SU-DHL-6 (cell line): ENCODE measurements around the gene SPESP1.
"Not testable (repeated sequence)": the region's sequence is repeated elsewhere in the genome, so short reads cannot be mapped to it uniquely, and the experiment has no call there.

Experiments used
- H2AFZ ChIP-seq: fragments of 200-600 bp; sonication (generic); 2 replicates; pipeline ENCODE4 v1.6.1; 2014; ENCODE audit warnings: low read depth, mild to moderate bottlenecking, moderate library complexity, mixed read lengths, antibody characterized with exemption, low read length; ENCODE audit not compliant: severe bottlenecking
- H3F3A ChIP-seq: fragments of 200-600 bp; shearing (Covaris generic); 2 replicates; pipeline ENCODE4 v1.6.0; 2016; ENCODE audit warnings: antibody characterized with exemption, mild to moderate bottlenecking; ENCODE audit not compliant: insufficient read depth
- H3K27ac ChIP-seq: fragments of 200-600 bp; sonication (generic); 2 replicates; pipeline ENCODE4 v1.5.1; 2016; ENCODE audit warnings: low read depth, mild to moderate bottlenecking, low read length, moderate library complexity, mixed read lengths
- H3K27me3 ChIP-seq: fragments of 200-600 bp; sonication (generic), shearing (Covaris generic); 2 replicates; pipeline ENCODE4 v1.6.0; 2014; ENCODE audit warnings: mild to moderate bottlenecking, low read length
- H3K36me3 ChIP-seq: fragments of 200-600 bp; sonication (generic); 2 replicates; pipeline ENCODE4 v1.6.1; 2014; ENCODE audit warnings: mild to moderate bottlenecking, low read length, mixed read lengths
- H3K4me2 ChIP-seq: fragments of 300-600, 200-600 bp; shearing (Covaris generic), sonication (generic); 2 replicates; pipeline ENCODE4 v1.6.0; 2014; ENCODE audit warnings: low read length, low read depth, mild to moderate bottlenecking; ENCODE audit not compliant: poor library complexity, severe bottlenecking
- H3K4me3 ChIP-seq: fragments of 200-600 bp; sonication (generic); 2 replicates; pipeline ENCODE4 v1.5.1; 2014; ENCODE audit warnings: antibody characterized with exemption, low read length, mild to moderate bottlenecking, mixed read lengths; ENCODE audit not compliant: insufficient read depth, poor library complexity, severe bottlenecking
- H3K79me2 ChIP-seq: fragments of 200-600 bp; sonication (generic); 2 replicates; pipeline ENCODE4 v1.6.1; 2014; ENCODE audit warnings: mild to moderate bottlenecking, low read length, moderate library complexity; ENCODE audit not compliant: insufficient read depth
- H3K9ac ChIP-seq: fragments of 200-600 bp; sonication (generic); 2 replicates; pipeline ENCODE4 v1.7.0; 2014; ENCODE audit warnings: mild to moderate bottlenecking, low read length
- H3K9me2 ChIP-seq: fragments of 200-600 bp; sonication (generic); replicated peaks from 2 replicates; pipeline ENCODE4 v1.6.1; 2014; ENCODE audit warnings: low read length; ENCODE audit not compliant: insufficient read depth
- H3K9me3 ChIP-seq: fragments of 200-600 bp; sonication (generic); 2 replicates; pipeline ENCODE4 v1.6.1; 2014; ENCODE audit warnings: low read length, mixed read lengths; ENCODE audit not compliant: insufficient read depth
- H4K20me1 ChIP-seq: fragments of 200-600 bp; sonication (generic); 2 replicates; pipeline ENCODE4 v1.6.1; 2014; ENCODE audit warnings: low read depth, mild to moderate bottlenecking, antibody characterized with exemption, low read length, moderate library complexity, mixed read lengths
- EZH2phosphoT487 ChIP-seq: fragments of 200-600 bp; sonication (generic), shearing (Covaris generic); conservative IDR thresholded peaks from 2 replicates; pipeline ENCODE4 v1.6.1; 2018; ENCODE audit warnings: mild to moderate bottlenecking, antibody characterized with exemption, low read length, moderate library complexity, mixed read lengths
- TF ChIP-seq, protein P1 (sequence below): fragments of 200-600 bp; sonication (generic); IDR thresholded peaks from one replicate; pipeline ENCODE4 v1.5.1; 2017; ENCODE audit warnings: antibody characterized with exemption, mild to moderate bottlenecking, low read length, moderate library complexity; ENCODE audit not compliant: insufficient read depth, poor library complexity, severe bottlenecking

SPESP1 gene

DNA sequence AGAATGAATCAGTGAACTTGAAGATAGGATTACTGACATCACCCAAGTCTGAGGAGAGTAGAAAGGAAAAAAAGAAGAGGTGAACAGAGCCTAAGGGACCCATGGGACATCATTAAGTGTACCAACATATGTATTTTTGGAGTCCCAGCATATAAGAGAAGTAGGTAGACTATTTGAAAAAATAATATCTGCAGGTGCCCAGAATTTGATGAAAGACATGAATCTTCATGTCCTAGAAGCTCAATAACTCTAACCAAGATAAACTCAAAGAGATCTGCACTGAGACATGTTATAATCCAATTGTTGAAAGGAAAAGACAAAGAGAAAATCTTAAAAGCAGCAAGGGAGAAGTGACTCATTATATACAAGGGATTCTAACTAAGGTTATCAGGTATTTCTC lies 39.0 kb downstream of the SPESP1 start:
- H3K79me2 ChIP-seq = no peaks in the 10 kb centered on the region
- H4K20me1 ChIP-seq = no peaks in the 10 kb centered on the region; the same call in 1 of the 2 replicates
- no peak overlapping the region for H2AFZ ChIP-seq
- H3K9me2 ChIP-seq = no peaks in the 10 kb centered on the region
- TF ChIP-seq EZH2phosphoT487 = no peak
- TF ChIP-seq, protein P1, sequence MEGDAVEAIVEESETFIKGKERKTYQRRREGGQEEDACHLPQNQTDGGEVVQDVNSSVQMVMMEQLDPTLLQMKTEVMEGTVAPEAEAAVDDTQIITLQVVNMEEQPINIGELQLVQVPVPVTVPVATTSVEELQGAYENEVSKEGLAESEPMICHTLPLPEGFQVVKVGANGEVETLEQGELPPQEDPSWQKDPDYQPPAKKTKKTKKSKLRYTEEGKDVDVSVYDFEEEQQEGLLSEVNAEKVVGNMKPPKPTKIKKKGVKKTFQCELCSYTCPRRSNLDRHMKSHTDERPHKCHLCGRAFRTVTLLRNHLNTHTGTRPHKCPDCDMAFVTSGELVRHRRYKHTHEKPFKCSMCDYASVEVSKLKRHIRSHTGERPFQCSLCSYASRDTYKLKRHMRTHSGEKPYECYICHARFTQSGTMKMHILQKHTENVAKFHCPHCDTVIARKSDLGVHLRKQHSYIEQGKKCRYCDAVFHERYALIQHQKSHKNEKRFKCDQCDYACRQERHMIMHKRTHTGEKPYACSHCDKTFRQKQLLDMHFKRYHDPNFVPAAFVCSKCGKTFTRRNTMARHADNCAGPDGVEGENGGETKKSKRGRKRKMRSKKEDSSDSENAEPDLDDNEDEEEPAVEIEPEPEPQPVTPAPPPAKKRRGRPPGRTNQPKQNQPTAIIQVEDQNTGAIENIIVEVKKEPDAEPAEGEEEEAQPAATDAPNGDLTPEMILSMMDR = no peak
- no peak overlapping the region for H3K9ac ChIP-seq
- no peak overlapping the region for H3K4me3 ChIP-seq
- no peaks in the 10 kb centered on the region for H3K9me3 ChIP-seq
- H3K27me3 ChIP-seq = no peaks in the 10 kb centered on the region
- no peak overlapping the region for H3K4me2 ChIP-seq
- no peaks in the 10 kb centered on the region for H3K36me3 ChIP-seq
- H3K27ac ChIP-seq = no peak overlapping the region
- no peaks in the 10 kb centered on the region for H3F3A ChIP-seq

DNA sequence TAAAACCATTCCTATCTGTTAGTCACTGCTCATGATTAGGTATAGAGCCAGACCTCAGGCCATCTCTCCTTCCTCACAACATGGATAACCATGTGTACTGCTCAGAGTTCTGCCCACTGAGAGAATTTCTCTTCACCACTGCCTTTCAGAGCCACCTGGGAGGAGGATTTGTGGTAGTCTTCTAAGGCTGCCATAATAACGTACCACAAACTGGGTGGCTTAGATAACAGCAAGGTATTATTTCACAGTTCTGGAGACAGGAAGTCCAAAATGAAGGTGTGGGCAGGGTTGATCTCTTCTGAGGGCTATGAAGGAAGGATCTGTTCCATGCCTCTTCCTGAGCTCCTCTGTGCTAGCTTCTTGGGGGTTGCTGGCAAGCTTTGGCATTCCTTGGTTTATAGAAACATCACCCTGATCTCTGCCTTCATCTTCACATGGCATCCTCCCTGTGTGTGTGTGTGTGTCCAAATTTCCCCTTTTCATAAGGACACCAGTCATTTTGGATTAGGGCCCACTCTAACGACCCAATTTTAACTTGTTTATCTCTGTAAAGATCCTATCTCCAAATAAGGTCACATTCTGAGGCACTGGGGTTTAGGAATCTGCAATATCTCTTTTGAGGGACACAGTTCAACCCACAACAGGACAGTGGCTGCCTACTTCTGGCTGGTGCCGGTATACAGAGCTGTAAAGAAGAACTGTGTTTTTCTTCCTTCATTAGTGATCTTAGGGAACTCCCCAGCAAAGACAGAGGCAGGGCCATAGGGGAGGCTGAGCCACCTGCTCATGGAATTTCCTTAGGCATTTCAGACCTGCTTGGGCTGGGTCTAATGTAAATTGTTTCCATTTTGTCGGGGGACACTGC lies 42.1 kb downstream of the SPESP1 start:
- no peak overlapping the region for H3K4me3 ChIP-seq
- no peak overlapping the region for H2AFZ ChIP-seq
- no peaks in the 10 kb centered on the region for H3K36me3 ChIP-seq
- H3K4me2 ChIP-seq = no peak overlapping the region
- no peaks in the 10 kb centered on the region for H3K9me2 ChIP-seq
- no peak overlapping the region for H3K27ac ChIP-seq
- H3F3A ChIP-seq = no peaks in the 10 kb centered on the region
- TF ChIP-seq, protein P1 = no peak
- no peak for TF ChIP-seq EZH2phosphoT487
- H3K79me2 ChIP-seq = no peaks in the 10 kb centered on the region
- H4K20me1 ChIP-seq = no peaks in the 10 kb centered on the region; the same call in 1 of the 2 replicates
- no peak overlapping the region for H3K9ac ChIP-seq
- H3K27me3 ChIP-seq = no peaks in the 10 kb centered on the region
- H3K9me3 ChIP-seq = no peaks in the 10 kb centered on the region

DNA sequence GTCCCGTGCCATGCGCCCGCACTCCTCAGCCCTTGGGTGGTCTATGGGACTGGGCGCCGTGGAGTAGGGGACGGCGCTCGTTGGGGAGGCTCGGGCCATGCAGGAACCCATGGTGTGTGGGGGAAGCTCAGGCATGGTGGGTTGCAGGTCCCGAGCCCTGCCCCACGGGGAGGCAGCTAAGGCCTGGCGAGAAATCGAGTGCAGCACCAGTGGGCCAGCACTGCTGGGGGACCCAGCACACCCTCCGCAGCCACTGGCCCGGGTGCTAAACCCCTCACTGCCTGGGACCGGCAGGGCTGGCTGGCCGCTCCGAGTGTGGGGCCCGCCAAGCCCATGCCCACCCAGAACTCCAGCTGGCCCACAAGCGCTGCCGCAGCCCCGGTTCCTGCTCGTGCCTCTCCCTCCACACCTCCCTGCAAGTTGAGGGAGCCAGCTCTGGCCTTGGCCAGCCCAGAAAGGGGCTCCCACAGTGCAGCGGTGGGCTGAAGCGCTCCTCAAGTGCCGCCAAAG lies 45.4 kb downstream of the SPESP1 start:
- not testable (repeated sequence) for H3F3A ChIP-seq, H3K9me3 ChIP-seq, H4K20me1 ChIP-seq, H3K9me2 ChIP-seq, H3K27me3 ChIP-seq, H3K9ac ChIP-seq, H3K79me2 ChIP-seq, H3K4me2 ChIP-seq, H2AFZ ChIP-seq, H3K36me3 ChIP-seq, H3K4me3 ChIP-seq, H3K27ac ChIP-seq

DNA sequence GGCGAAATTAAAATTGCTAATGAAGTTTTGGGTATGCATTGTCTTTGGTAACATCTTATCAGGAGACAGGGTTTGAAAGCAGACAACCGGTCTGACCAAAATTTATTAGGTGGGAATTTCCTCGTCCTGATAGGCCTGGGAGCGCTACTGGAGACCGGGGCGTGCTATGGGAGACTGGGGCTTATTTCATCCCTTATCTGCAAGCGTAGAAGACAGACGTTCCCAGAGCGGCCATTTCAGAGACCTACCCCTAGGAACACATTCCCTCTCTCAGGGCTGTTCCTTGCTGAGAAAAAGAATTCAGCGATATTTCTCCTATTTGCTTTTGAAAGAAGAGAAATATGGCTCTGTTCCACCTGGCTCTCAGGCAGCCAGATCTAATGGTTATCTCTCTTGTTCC lies 47.1 kb downstream of the SPESP1 start:
- not testable (repeated sequence) for H3K9me2 ChIP-seq, H3K27me3 ChIP-seq, H3K9ac ChIP-seq, H3K36me3 ChIP-seq, H3F3A ChIP-seq, H3K4me3 ChIP-seq, H3K9me3 ChIP-seq, H3K4me2 ChIP-seq, H3K79me2 ChIP-seq, H3K27ac ChIP-seq, H4K20me1 ChIP-seq, H2AFZ ChIP-seq
